GM18526 (cell line): Measurements from ENCODE around the gene TRAPPC12.

ENCODE experiments used
- POLR2A ChIP-seq: IDR thresholded peaks from 3 replicates; pipeline ENCODE4 v1.6.1; 2011; ENCODE audit not compliant: insufficient read length; ENCODE audit errors: extremely low read depth

TRAPPC12 gene

DNA sequence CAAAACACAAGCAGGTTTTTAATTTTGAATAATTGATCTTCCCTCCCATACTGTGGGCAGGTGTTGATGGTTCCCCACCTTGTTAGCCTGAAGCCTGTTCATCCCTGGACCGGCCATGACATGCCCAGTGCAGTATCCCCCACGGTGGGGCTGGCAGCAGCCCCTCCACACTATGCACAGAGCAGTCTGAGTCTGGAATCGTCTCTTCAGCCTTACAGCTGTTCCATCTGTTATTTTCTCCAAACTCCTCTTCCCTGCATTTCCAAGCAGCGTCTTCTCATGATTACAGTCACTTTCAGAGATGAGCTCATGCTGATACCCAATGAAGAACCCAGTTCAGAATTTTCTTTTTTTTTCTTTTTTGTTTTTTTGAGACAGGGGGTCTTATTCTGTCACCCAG lies 71.7 kb downstream of the TRAPPC12 start:
- no peak for TF ChIP-seq POLR2A

- TF ChIP-seq POLR2A: no peak
These were observed 72.6 kb downstream of the TRAPPC12 start for GRCh38 chr2:3451926-3452671.

- TF ChIP-seq POLR2A: no peak
These were observed 73.9 kb downstream of the TRAPPC12 start for GRCh38 chr2:3453190-3453999.

DNA sequence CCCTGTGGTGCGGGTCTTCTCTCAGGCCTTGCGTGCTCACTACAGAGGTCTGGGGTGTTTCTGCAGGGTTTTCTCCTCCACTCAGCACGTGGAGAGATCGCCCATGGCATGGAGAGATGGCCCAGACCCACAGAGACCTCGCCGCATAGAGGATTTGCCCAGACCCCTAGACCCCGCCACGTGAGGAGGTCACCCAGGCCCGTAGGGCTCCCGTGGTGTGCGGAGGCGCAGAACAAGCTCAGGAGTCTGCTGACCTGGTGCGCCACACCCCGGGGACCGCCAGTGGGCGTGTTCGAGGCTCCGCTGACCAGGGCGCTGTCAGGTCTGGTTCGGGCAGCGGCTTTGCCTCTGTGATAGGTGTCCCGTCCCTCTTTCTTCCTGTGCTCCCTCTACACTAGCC lies 75.3 kb downstream of the TRAPPC12 start:
- TF ChIP-seq POLR2A: no peak

GRCh38 chr2:3456125-3456524 lies 76.6 kb downstream of the TRAPPC12 start:
- TF ChIP-seq POLR2A: no peak

DNA sequence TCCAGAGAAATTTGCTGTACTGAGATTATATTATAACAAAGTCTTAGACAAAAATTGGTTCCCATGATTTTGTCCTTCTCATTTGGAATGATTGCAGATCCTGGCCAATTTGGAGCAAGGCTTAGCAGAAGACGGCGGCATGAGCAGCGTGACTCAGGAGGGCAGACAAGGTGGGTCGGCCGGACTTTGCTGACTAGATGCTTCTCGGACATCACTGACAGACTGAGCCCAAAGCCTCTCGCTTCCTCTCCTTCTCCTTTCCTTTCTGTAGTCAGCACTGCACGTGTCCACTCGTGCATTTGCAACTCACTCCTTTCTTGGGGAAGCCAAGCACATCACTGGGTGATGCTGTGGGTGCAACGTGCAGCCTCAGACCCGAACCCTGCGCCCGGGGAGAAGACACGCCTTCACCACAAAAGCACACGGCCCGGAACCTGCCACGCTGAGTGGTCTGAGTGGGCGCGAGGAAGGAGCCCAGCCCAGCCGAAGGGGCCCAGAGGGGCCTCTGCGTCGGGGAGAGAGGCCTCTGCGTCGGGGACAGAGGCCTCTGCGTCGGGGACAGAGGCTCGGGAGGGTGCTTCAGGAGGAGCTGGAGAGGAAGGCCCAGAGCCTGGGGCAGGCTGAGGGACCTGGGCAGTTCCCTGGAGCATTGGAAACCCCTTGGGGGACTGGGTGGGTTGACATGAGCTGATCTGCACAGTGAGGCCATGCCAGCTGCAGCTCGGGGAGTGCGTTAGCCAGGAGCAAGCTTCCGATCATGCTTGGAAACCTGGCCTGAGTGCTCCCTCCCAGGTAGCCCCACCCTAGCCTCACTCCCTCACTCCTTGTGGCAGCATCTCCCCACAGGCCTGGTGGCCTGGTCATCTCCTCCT lies 78.3 kb downstream of the TRAPPC12 start:
- TF ChIP-seq POLR2A: no peak

DNA sequence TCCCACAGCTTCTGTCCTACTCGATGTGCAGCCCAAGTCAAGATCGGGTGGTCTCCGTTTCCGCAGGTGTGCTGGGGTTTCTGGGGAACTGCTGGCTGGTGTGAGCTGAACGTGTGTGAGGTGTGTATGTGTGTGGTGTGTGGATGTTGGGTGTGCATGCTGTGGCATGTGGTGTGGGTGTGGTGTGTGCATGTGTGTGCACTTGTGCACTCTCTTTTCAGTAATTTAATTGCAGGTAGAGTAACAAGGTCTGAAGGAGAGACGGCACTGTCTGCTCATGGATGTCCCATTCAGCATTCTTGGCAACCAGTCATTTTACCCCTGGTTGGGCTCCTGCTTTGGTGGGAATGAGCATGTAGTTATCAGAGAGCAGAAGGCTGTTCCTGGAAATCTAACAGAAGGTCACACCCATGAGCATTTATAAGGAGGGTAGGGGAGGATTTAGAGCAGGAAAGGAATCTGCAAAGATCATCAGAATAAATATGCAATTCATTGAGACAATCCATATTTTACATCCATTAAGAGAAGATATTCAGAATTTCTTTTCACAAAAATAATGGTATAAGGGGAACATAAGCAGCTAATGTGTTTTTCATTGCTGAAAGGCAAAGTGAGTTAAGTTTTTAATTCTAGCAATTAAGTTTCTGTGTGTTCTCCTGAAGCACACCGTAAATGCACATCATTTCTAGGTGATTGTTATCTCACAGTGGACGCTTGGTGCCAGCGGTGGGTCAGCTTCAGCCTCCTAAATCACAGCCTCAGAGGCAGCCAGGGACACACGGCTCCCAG lies 79.1 kb downstream of the TRAPPC12 start:
- TF ChIP-seq POLR2A: no peak

DNA sequence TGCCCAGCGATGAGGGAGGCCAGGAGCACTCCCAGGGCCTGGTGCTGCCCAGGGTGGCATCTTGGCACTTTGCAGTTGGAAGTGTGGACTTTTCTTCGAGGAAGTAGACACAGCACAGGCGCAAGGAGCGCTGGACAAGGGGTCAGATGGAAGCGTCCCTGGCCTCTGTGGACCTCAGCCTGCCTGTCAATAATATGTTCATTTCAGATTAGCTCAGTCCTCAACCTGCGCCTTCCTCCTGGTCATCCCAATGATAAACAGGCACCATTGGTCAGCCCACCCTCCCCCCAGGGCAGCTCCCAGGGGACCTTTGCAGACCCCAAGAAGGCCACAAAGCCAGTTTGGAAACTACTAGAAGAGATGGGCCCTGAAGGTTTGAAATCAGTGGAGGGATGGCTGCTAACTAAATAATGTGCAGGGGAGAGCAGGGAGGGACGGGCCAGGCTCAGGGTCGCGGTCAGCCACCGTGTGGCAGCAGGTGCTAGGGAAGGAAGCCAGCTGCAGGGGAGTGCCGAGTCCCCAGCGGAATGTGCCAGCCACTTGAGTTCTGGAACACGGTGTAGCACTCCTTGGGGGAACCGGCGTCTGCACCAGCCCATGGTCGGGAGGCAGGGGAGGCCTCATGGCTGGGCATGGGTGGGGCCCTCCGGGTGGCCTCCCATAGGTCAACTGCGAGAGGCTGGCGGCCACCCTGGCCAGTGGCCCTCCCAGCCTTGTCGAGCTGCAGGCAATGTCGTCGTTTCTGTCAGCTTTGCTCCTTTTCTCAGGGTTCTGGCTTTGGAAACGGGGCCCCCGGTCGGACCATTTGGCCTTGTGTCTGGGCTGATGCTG lies 79.9 kb downstream of the TRAPPC12 start:
- TF ChIP-seq POLR2A: no peak

- no peak for TF ChIP-seq POLR2A
These were observed 80.7 kb downstream of the TRAPPC12 start for GRCh38 chr2:3460156-3460555.

DNA sequence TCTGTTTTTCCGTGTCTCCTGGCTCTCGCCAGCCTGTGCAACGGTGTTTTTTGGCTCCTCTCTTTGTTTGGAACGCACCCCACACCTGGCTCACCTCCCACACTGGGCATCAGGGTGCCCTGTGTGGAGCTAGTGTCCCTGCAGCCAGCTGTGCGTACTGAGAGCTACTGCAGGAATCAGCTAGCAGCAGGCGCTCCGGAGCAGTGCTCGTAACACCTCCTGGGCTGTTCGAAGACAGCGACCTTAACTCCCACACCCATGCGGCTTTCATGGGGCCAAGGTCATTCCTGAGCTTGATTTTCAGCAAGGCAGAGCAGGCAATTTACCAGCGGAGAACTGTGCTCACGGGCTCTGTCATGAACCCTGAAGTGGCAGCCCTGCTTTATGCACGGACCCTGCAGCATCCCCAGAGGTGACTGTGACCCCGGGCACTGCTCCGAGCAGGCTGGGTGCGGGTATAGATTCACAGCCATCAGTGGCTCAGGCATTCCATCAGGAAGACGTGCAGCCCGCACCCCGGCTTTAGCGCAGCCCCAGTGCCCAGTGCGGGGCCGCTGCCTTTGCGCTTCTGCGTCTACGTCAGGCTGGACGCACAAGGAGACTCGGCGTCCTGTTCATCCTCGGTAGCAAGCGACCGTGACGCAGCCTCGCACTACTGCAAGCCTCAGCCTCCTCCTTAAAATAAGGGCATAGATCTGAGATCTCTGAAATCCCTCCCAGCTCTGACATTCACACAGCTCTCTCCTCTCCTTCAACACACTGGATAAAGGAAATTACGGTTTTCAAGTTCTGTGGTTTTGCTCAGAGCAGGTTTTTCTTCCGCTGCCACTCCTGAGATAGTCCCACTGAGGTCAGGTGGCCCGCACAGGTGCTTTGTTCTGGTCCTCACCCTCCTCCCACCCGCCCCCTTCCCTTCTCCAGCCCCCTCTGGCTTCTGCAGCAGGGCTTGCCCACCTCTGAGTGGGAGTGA lies 81.6 kb downstream of the TRAPPC12 start:
- TF ChIP-seq POLR2A: no peak

GRCh38 chr2:3461801-3462492 lies 82.5 kb downstream of the TRAPPC12 start:
- TF ChIP-seq POLR2A: no peak

DNA sequence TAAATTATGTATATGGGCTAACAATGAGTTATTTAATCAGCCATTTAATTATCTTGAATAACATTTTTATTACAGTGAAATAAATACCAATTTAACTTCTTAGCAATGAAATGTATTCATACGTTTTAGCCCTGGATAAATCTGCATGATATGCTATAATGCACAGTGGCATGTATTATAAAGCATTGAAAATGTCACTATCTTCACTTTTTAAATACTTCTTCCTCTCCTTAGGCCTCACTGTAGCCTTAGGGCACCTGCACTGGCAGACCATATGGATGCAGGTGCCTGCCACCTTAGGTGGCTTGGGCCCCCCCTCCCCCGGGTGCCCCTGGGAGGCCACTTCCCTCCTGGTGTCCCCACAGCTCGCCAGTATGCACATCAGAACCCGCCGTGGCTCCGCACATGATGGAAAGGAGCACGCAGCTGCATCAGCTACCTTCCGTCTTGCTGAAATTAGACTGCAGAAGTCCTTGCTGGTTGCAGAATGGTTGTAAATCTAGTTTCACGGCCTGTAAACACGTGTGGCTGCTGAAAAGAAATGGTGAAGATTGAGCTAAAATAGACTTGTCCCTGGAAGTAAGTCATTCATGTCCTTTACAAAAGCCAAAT lies 83.1 kb downstream of the TRAPPC12 start:
- TF ChIP-seq POLR2A: no peak
